Non-pigmented ciliary epithelial cell (primary cell): ENCODE results near the gene ATP13A3.

Source experiments
- DNase-seq: peaks from one replicate; pipeline ENCODE4 v3.0.0-alpha.2; 2010; ENCODE audit warnings: low read depth

The ATP13A3 gene

GRCh38 chr3:194392576-194392975 lies 94.2 kb downstream of the ATP13A3 start:
- no peak for DNase-seq

- no peak for DNase-seq
Measured at GRCh38 chr3:194390835-194391234, 96.0 kb downstream of the ATP13A3 start.

GRCh38 chr3:194389269-194389668 lies 97.5 kb downstream of the ATP13A3 start:
- DNase-seq = no peak

- DNase-seq = no peak
Measured at GRCh38 chr3:194387926-194388418, 98.8 kb downstream of the ATP13A3 start.

GRCh38 chr3:194387276-194387675 lies 99.5 kb downstream of the ATP13A3 start:
- no peak for DNase-seq

GRCh38 chr3:194386648-194387047 lies 100.2 kb downstream of the ATP13A3 start:
- DNase-seq = no peak

GRCh38 chr3:194386066-194386465 lies 100.7 kb downstream of the ATP13A3 start:
- DNase-seq = no peak

- no peak for DNase-seq
Measured at GRCh38 chr3:194384569-194385001, 102.2 kb downstream of the ATP13A3 start.

GRCh38 chr3:194384156-194384555 lies 102.6 kb downstream of the ATP13A3 start:
- no peak for DNase-seq

GRCh38 chr3:194383276-194383940 lies 103.4 kb downstream of the ATP13A3 start:
- no peak for DNase-seq

GRCh38 chr3:194382892-194383223 lies 103.9 kb downstream of the ATP13A3 start:
- no peak for DNase-seq

- no peak for DNase-seq
Measured at GRCh38 chr3:194382196-194382891, 104.5 kb downstream of the ATP13A3 start.

- no peak for DNase-seq
Measured at GRCh38 chr3:194381460-194381875, 105.3 kb downstream of the ATP13A3 start.

GRCh38 chr3:194380326-194380725 lies 106.5 kb downstream of the ATP13A3 start:
- DNase-seq = no peak

- no peak for DNase-seq
Measured at GRCh38 chr3:194379651-194380050, 107.2 kb downstream of the ATP13A3 start.

GRCh38 chr3:194379231-194379630 lies 107.6 kb downstream of the ATP13A3 start:
- no peak for DNase-seq

- no peak for DNase-seq
Measured at GRCh38 chr3:194377708-194378107, 109.1 kb downstream of the ATP13A3 start.

- DNase-seq = no peak
Measured at GRCh38 chr3:194376241-194376560, 110.6 kb downstream of the ATP13A3 start.

GRCh38 chr3:194375473-194376240 lies 111.1 kb downstream of the ATP13A3 start:
- DNase-seq = no peak

GRCh38 chr3:194374935-194375334 lies 111.9 kb downstream of the ATP13A3 start:
- no peak for DNase-seq

GRCh38 chr3:194373899-194374298 lies 112.9 kb downstream of the ATP13A3 start:
- no peak for DNase-seq

- no peak for DNase-seq
Measured at GRCh38 chr3:194373028-194373427, 113.8 kb downstream of the ATP13A3 start.

GRCh38 chr3:194370753-194371152 lies 116.0 kb downstream of the ATP13A3 start:
- DNase-seq = no peak
